H1 (cell line): Measurements from ENCODE around the gene TSEN34. TPM values are rescaled to one million over a fixed set of nuclear protein-coding genes. Genes with fewer than 3 reads are reported as not detected.
A peak's percentile ranks its signal among the peaks of the same experiment; 100 is the strongest.

Source experiments
- CTCF ChIA-PET: fragments of 300-600 bp; sonication (Branson Sonifier 250); formaldehyde crosslinking; loops from one replicate; lab custom pipeline; 2021; ENCODE audit not compliant: partially characterized antibody; lab: Charles Lee
- POLR2A ChIA-PET: fragments of 300-600 bp; sonication (Branson Sonifier 250); formaldehyde crosslinking; loops from one replicate; lab custom pipeline; 2021; ENCODE audit warnings: inconsistent platforms; ENCODE audit not compliant: partially characterized antibody; lab: Charles Lee
- DNase-seq, 2 experiments: peaks; one replicate each; pipeline versions ENCODE4 v3.0.0 to v3.0.0-alpha.2; 2010 to 2022; ENCODE audit warnings: low spot score in 2 of 2, low read depth in 1 of 2, mixed read lengths in 1 of 2
- FAIRE-seq: peaks from 2 replicates; lab custom pipeline; 2011; peaks lifted over from hg19 to GRCh38; lab: Jason Lieb, UNC
- H2AFZ ChIP-seq: 2 replicates; pipeline ENCODE4 v1.8.1; 2012; ENCODE audit warnings: low read length, inconsistent platforms
- H2AK5ac ChIP-seq: 2 replicates; pipeline ENCODE4 v1.6.1; 2013; ENCODE audit warnings: low read depth, low read length
- H2BK120ac ChIP-seq: replicated peaks from 2 replicates; pipeline ENCODE3; 2013; ENCODE audit warnings: low read depth, low read length, inconsistent platforms
- H2BK12ac ChIP-seq: 2 replicates; pipeline ENCODE4 v1.6.1; 2013; ENCODE audit warnings: low read depth, low read length
- H2BK15ac ChIP-seq: 2 replicates; pipeline ENCODE4 v1.6.1; 2013; ENCODE audit warnings: low read length
- H2BK20ac ChIP-seq: 2 replicates; pipeline ENCODE4 v1.6.1; 2013; ENCODE audit warnings: low read length
- H2BK5ac ChIP-seq: 2 replicates; pipeline ENCODE4 v1.6.1; 2013; ENCODE audit warnings: low read depth, low read length
- H3K14ac ChIP-seq: 2 replicates; pipeline ENCODE4 v1.6.1; 2013; ENCODE audit warnings: inconsistent platforms; ENCODE audit not compliant: insufficient read length
- H3K18ac ChIP-seq: 2 replicates; pipeline ENCODE4 v1.6.1; 2013; ENCODE audit warnings: low read length; ENCODE audit errors: extremely low read depth
- H3K23ac ChIP-seq: 2 replicates; pipeline ENCODE4 v1.6.1; 2013; ENCODE audit warnings: inconsistent platforms; ENCODE audit not compliant: insufficient read length
- H3K23me2 ChIP-seq: 2 replicates; pipeline ENCODE4 v1.6.1; 2013; ENCODE audit warnings: low read depth, low read length
- H3K27ac ChIP-seq: 2 replicates; pipeline ENCODE4 v1.6.1; 2011; ENCODE audit warnings: low read depth, low read length, inconsistent platforms
- H3K27me3 ChIP-seq, 4 experiments: replicated peaks in 1 of 4; 1 replicate in 1 of 4; 2 replicates in 3 of 4; pipeline versions ENCODE4 v1.6.1 to v1.8.1; 2011 to 2013; ENCODE audit warnings: low read length in 3 of 4, mild to moderate bottlenecking in 3 of 4, inconsistent platforms in 2 of 4, mixed read lengths in 2 of 4, moderate library complexity in 1 of 4; ENCODE audit not compliant: control insufficient read depth in 3 of 4, insufficient read depth in 3 of 4; ENCODE audit errors: extremely low read depth in 1 of 4
- H3K36me3 ChIP-seq, 4 experiments: 2 replicates each; pipeline versions ENCODE4 v1.6.1 to v1.8.1; 2011 to 2013; ENCODE audit warnings: mild to moderate bottlenecking in 4 of 4, low read length in 3 of 4, moderate library complexity in 2 of 4, control low read depth in 1 of 4, inconsistent platforms in 1 of 4; ENCODE audit not compliant: insufficient read depth in 4 of 4, control insufficient read depth in 2 of 4
- H3K4ac ChIP-seq: replicated peaks from 2 replicates; pipeline ENCODE3; 2013; ENCODE audit warnings: low read length, low read depth, mixed read lengths, inconsistent platforms; ENCODE audit not compliant: insufficient read length
- H3K4me1 ChIP-seq, 4 experiments: replicated peaks in 1 of 4; 1 replicate in 1 of 4; 2 replicates in 3 of 4; pipeline versions ENCODE4 v1.6.1 to v1.8.1; 2011 to 2013; ENCODE audit warnings: low read length in 3 of 4, inconsistent platforms in 2 of 4, mixed read lengths in 1 of 4; ENCODE audit not compliant: insufficient read depth in 4 of 4, control insufficient read depth in 3 of 4
- H3K4me2 ChIP-seq, 2 experiments: 2 replicates each; pipeline versions ENCODE4 v1.6.1 to v1.8.1; 2011 to 2013; ENCODE audit warnings: low read depth in 2 of 2, low read length in 2 of 2, control low read depth in 1 of 2, inconsistent platforms in 1 of 2, mild to moderate bottlenecking in 1 of 2; ENCODE audit not compliant: insufficient read depth in 1 of 2
- H3K4me3 ChIP-seq, 4 experiments: fragments of 200-600, 300-600 bp in 1 of 4; sonication (generic), shearing (Covaris generic), sonication (Bioruptor Twin) in 1 of 4; 2 replicates each; pipeline versions ENCODE4 v1.5.1 to v1.8.1; 2011 to 2016; ENCODE audit warnings: low read length in 4 of 4, low read depth in 3 of 4, control low read depth in 2 of 4, inconsistent platforms in 2 of 4, mild to moderate bottlenecking in 2 of 4, mixed read lengths in 1 of 4, moderate library complexity in 1 of 4; ENCODE audit not compliant: insufficient read depth in 2 of 4; ENCODE audit errors: extremely low read depth in 1 of 4
- H3K56ac ChIP-seq: replicated peaks from 2 replicates; pipeline ENCODE3; 2013; ENCODE audit warnings: low read depth, mild to moderate bottlenecking, mixed read lengths, low read length, inconsistent platforms; ENCODE audit not compliant: insufficient read length
- H3K79me1 ChIP-seq: 2 replicates; pipeline ENCODE4 v1.6.1; 2013; ENCODE audit warnings: low read depth, low read length, control low read depth
- H3K79me2 ChIP-seq, 2 experiments: 2 replicates each; pipeline versions ENCODE4 v1.6.1 to v1.8.1; 2012 to 2013; ENCODE audit warnings: low read length in 2 of 2, mild to moderate bottlenecking in 2 of 2, inconsistent platforms in 1 of 2; ENCODE audit not compliant: insufficient read depth in 2 of 2, control insufficient read depth in 1 of 2
- H3K9ac ChIP-seq, 4 experiments: replicated peaks in 1 of 4; 1 replicate in 1 of 4; 2 replicates in 3 of 4; pipeline versions ENCODE4 v1.6.1 to v1.8.1; 2011 to 2013; ENCODE audit warnings: low read depth in 3 of 4, low read length in 3 of 4, control low read depth in 2 of 4, mild to moderate bottlenecking in 2 of 4, moderate library complexity in 2 of 4, inconsistent platforms in 1 of 4; ENCODE audit errors: extremely low read depth in 1 of 4
- H3K9me3 ChIP-seq, 2 experiments: 2 replicates each; pipeline versions ENCODE4 v1.6.1 to v1.8.1; 2012 to 2013; ENCODE audit warnings: mild to moderate bottlenecking in 2 of 2, moderate library complexity in 2 of 2, control low read depth in 1 of 2, inconsistent platforms in 1 of 2, low read depth in 1 of 2, low read length in 1 of 2, mixed read lengths in 1 of 2; ENCODE audit not compliant: insufficient read depth in 2 of 2
- H4K20me1 ChIP-seq, 2 experiments: replicated peaks in 1 of 2; 2 replicates each; pipeline versions ENCODE3 to v1.8.1; 2011 to 2013; ENCODE audit warnings: inconsistent platforms in 2 of 2, low read length in 2 of 2, mild to moderate bottlenecking in 1 of 2; ENCODE audit not compliant: insufficient read depth in 2 of 2, control insufficient read depth in 1 of 2
- H4K5ac ChIP-seq: 2 replicates; pipeline ENCODE4 v1.6.1; 2013; ENCODE audit warnings: low read length, low read depth, mixed read lengths, inconsistent platforms; ENCODE audit not compliant: insufficient read length
- H4K8ac ChIP-seq: 2 replicates; pipeline ENCODE4 v1.8.0; 2013; ENCODE audit warnings: mild to moderate bottlenecking, moderate library complexity, low read length, inconsistent platforms; ENCODE audit not compliant: insufficient read depth; ENCODE audit errors: extremely low read depth
- H4K91ac ChIP-seq: replicated peaks from 2 replicates; pipeline ENCODE3; 2013; ENCODE audit warnings: low read length, mixed read lengths, inconsistent platforms; ENCODE audit not compliant: insufficient read length
- ATF2 ChIP-seq: IDR thresholded peaks from 2 replicates; pipeline ENCODE4 v1.6.1; 2012; ENCODE audit warnings: low read length, inconsistent platforms
- ATF3 ChIP-seq: IDR thresholded peaks from 2 replicates; pipeline ENCODE4 v1.6.1; 2011; ENCODE audit warnings: low read depth, mild to moderate bottlenecking, low read length; ENCODE audit not compliant: insufficient read depth
- FOSL1 ChIP-seq: IDR thresholded peaks from 2 replicates; pipeline ENCODE4 v1.6.1; 2011; ENCODE audit warnings: mild to moderate bottlenecking, low read depth, low read length, moderate library complexity; ENCODE audit not compliant: insufficient read depth
- TAF1 ChIP-seq: IDR thresholded peaks from 2 replicates; pipeline ENCODE4 v1.6.1; 2011; ENCODE audit warnings: mild to moderate bottlenecking, low read depth, low read length
- TCF12 ChIP-seq: IDR thresholded peaks from 2 replicates; pipeline ENCODE4 v1.6.1; 2011; ENCODE audit warnings: low read depth, mild to moderate bottlenecking, low read length
- YY1 ChIP-seq: IDR thresholded peaks from 2 replicates; pipeline ENCODE4 v1.6.1; 2011; ENCODE audit warnings: low read depth, mild to moderate bottlenecking, low read length
- WGBS, 2 experiments: shearing (Covaris generic) in 1 of 2; methylation state at CpG; one replicate each; pipeline versions ENCODE4 v1.1.6 to v1.1.7; 2013 to 2015; ENCODE audit warnings: low lambda C conversion rate in 2 of 2, mixed read lengths in 2 of 2, inconsistent platforms in 1 of 2, low coverage in 1 of 2, missing lambda C conversion rate in 1 of 2; ENCODE audit not compliant: insufficient replicate concordance in 2 of 2, insufficient coverage in 1 of 2, insufficient read length in 1 of 2; ENCODE audit errors: extremely low coverage in 1 of 2, missing lambda C conversion rate in 1 of 2; 5-methylcytosine and 5-hydroxymethylcytosine counted together
- polyA plus RNA-seq, 7 experiments: library from polyadenylated mRNA; depleted of rRNA in 3 of 7; stranded (reverse) in 5 of 7; unstranded in 2 of 7; fragments of >200 nt in 5 of 7; fragments of 200-250 nt in 2 of 7; gene quantifications; 1 replicate in 5 of 7; 2 replicates in 1 of 7; 4 replicates in 1 of 7; pipeline versions ENCODE4 v1.2.1 to v1.2.3, GENCODE V29; 2011 to 2013; ENCODE audit warnings: missing spikeins in 2 of 7, mixed read lengths in 2 of 7
- total RNA-seq: library from RNA; stranded (reverse); fragmentation: NEBNext Ultra II Directional; extraction: Animal tissue kit (Norgen Biotek cat#: 25700); gene quantifications from 2 replicates; pipeline ENCODE4 v1.2.1, GENCODE V29; 2021

TSEN34 gene
- total and polyA plus RNA-seq, 2 of the 8 experiments (the other 6 are each of a cell fraction or from before 2014, with no cell fraction given): 22.5 to 52.3 TPM

- FAIRE-seq (no peak), DNase-seq (no peak)
- H2AK5ac ChIP-seq: peak overlapping the region; percentile 82; the same call in 1 of the 2 replicates
- H3K79me1 ChIP-seq: peaks cover 13% of the 10 kb centered on the region
- peaks cover 3 to 25% of the 10 kb centered on the region in 2 experiments; a peak in 3 of 4 replicates for H3K79me2 ChIP-seq
- peaks cover 11% of the 10 kb centered on the region for H3K23me2 ChIP-seq
- no peaks in the 10 kb centered on the region for H3K27me3 ChIP-seq
- H4K20me1 ChIP-seq: peaks cover 0 to 4% of the 10 kb centered on the region in 2 experiments
- no peak overlapping the region for H2BK120ac ChIP-seq
- peaks cover 3 to 19% (median 5%) of the 10 kb centered on the region in 4 experiments; a peak in 7 of 8 replicates for H3K36me3 ChIP-seq
- H3K56ac ChIP-seq: no peak overlapping the region
- ChIA-PET CTCF (interaction anchor here (0.6 to 1.4 kb wide), 7 partner anchors 12 to 338 kb away, joined by 3 to 5 read pairs (median 3); no protein-coding TSS in a partner anchor), POLR2A (interaction anchor here (0.7 to 28.7 kb wide), 12 partner anchors 9 to 76 kb away, joined by 3 to 909 read pairs (median 4); partner anchors contain the start of genes CNOT3, PRPF31, RPS9 and TFPT)
- no peak overlapping the region for H3K14ac ChIP-seq
- H2AFZ ChIP-seq: no peak overlapping the region
- no peak for TF ChIP-seq TCF12
- no peak for TF ChIP-seq TAF1
- TF ChIP-seq YY1: no peak
- TF ChIP-seq ATF3: no peak
- TF ChIP-seq FOSL1: no peak
- TF ChIP-seq ATF2: no peak
- H3K4me2 ChIP-seq: peak overlapping the region; percentile 77 to 97
- H3K9ac ChIP-seq: peak overlapping the region; percentile 56 to 97 (median 82)
- H2BK12ac ChIP-seq: no peak overlapping the region
- H4K5ac ChIP-seq: no peak overlapping the region
- H4K8ac ChIP-seq: no peak overlapping the region
- H3K4me1 ChIP-seq: peaks cover 3 to 12% (median 7%) of the 10 kb centered on the region in 4 experiments; a peak in 5 of 7 replicates
- peak overlapping the region; percentile 69; the same call in 1 of the 2 replicates for H2BK5ac ChIP-seq
- H3K23ac ChIP-seq: no peak overlapping the region
- no peak overlapping the region for H3K18ac ChIP-seq
- peak overlapping the region; percentile 62 to 91 (median 75) for H3K4me3 ChIP-seq
- H3K4ac ChIP-seq: no peak overlapping the region
- WGBS, 2 experiments: 77% methylated on average over 17 of the region's 19 CpGs; no CpG with 5 or more reads in 1 of the 2 experiments
- no peak overlapping the region for H4K91ac ChIP-seq
- 0 out of 2 replicates have a peak overlapping the region, but pooled peaks have one; percentile 99 for H3K27ac ChIP-seq
- H2BK15ac ChIP-seq: no peak overlapping the region
- no peaks in the 10 kb centered on the region for H3K9me3 ChIP-seq
- no peak overlapping the region for H2BK20ac ChIP-seq
These were observed 824 bp downstream of the TSEN34 start for GRCh38 chr19:54191811-54192453.
